Upper lobe of left lung (tissue), 6 donors: ENCODE data around the gene MUC6. TPM values are rescaled to one million over a fixed set of nuclear protein-coding genes. Genes with fewer than 3 reads are reported as not detected.

Experiments
- ATAC-seq, 2 donors: fragments of 200-7000 bp; cut with Tn5 transposase; one replicate each; pipeline ENCODE4 v1.9.1; 2022; ENCODE audit warnings: mild to moderate bottlenecking in 2 of 2, moderate library complexity in 2 of 2; ENCODE audit not compliant: low FRiP score in 2 of 2
- DNase-seq, 2 donors: peaks; one replicate each; pipeline ENCODE4 v3.0.0-alpha.2; 2019 to 2020
- H3K27ac ChIP-seq, 4 donors: fragments of 200-600 bp; sonication (generic); one replicate each; pipeline ENCODE4 v1.5.1; 2016 to 2019
- H3K27me3 ChIP-seq, 4 donors: fragments of 200-600 bp; sonication (generic); one replicate each; pipeline ENCODE4 v1.5.1; 2017 to 2019
- H3K36me3 ChIP-seq, 4 donors: fragments of 200-600 bp; sonication (generic); one replicate each; pipeline ENCODE4 v1.5.1; 2016 to 2019
- H3K4me1 ChIP-seq, 4 donors: fragments of 200-600 bp; sonication (generic); one replicate each; pipeline ENCODE4 v1.5.1; 2018 to 2019
- H3K4me3 ChIP-seq, 4 donors: fragments of 200-600 bp; sonication (generic); one replicate each; pipeline ENCODE4 v1.5.1; 2017 to 2019; ENCODE audit warnings: mild to moderate bottlenecking in 2 of 4, moderate library complexity in 1 of 4
- H3K9me3 ChIP-seq, 4 donors: fragments of 200-600 bp; sonication (generic); one replicate each; pipeline ENCODE4 v1.5.1; 2018 to 2019
- CTCF ChIP-seq, 6 experiments: fragments of 450-650 bp in 4 of 6; fragments of 200-600 bp in 2 of 6; sonication (generic) in 2 of 6; IDR thresholded peaks; one replicate each; pipeline ENCODE4 v1.5.1; 2016 to 2019; ENCODE audit warnings: antibody characterized with exemption in 6 of 6
- EP300 ChIP-seq, 4 donors: sonication (generic); formaldehyde crosslinking; IDR thresholded peaks; one replicate each; pipeline ENCODE4 v1.5.1; 2017; ENCODE audit warnings: antibody characterized with exemption in 4 of 4, control low read depth in 2 of 4
- POLR2A ChIP-seq, 4 donors: fragments of 450-650 bp; IDR thresholded peaks; one replicate each; pipeline ENCODE4 v1.5.1; 2016 to 2017; ENCODE audit warnings: antibody characterized with exemption in 4 of 4, mild to moderate bottlenecking in 2 of 4
- POLR2AphosphoS5 ChIP-seq, 2 donors: sonication (generic); formaldehyde crosslinking; IDR thresholded peaks; one replicate each; pipeline ENCODE4 v1.5.1; 2017; ENCODE audit warnings: antibody characterized with exemption in 2 of 2
- WGBS, 2 donors: methylation state at CpG; one replicate each; pipeline ENCODE4 v1.1.5; 2017 to 2018; 5-methylcytosine and 5-hydroxymethylcytosine counted together
- total RNA-seq, 6 donors: library from RNA; depleted of rRNA in 4 of 6; stranded (reverse); fragments of >200 nt in 4 of 6; gene quantifications; one replicate each; pipeline versions ENCODE4 v1.1.0 to v1.2.1, GENCODE V29; 2016 to 2021
- donor health status: DM: no; HTN: no; CAD: no; lungs with moderate emphysema.
- donor health status: DM: no; HTN: yes; CAD: no; lungs with severe emphysema.

The MUC6 gene
- total RNA-seq, 6 donors from 2014 or later, result 0.06 to 4.2 (median 0.51) TPM; not detected in 3

GRCh38 chr11:986270-986951 lies 50.1 kb downstream of the MUC6 start:
- H3K9me3 ChIP-seq, result no peaks in the 10 kb centered on the region
- no peaks in the 10 kb centered on the region for H3K27me3 ChIP-seq
- WGBS, 2 donors, result 70 to 77% methylated on average over 21 to 28 of the region's 28 CpGs
- peak overlapping the region in 1 of 4 donors; percentile 13 for H3K27ac ChIP-seq
- peak; percentile 50 to 87 for ATAC-seq
- H3K4me3 ChIP-seq, result no peak overlapping the region
- TF ChIP-seq POLR2A (IDR thresholded peaks at IDR 0.05), result no peak
- TF ChIP-seq EP300 (IDR thresholded peaks at IDR 0.05), result no peak
- TF ChIP-seq CTCF (IDR thresholded peaks at IDR 0.05), result no peak
- no peak for TF ChIP-seq POLR2AphosphoS5 (IDR thresholded peaks at IDR 0.05)
- peak in 1 of 2 donors; percentile 82 for DNase-seq
- H3K4me1 ChIP-seq, result peaks cover 4 to 29% (median 14%) of the 10 kb centered on the region in 4 donors
- peaks cover 30 to 92% (median 76%) of the 10 kb centered on the region in 4 donors for H3K36me3 ChIP-seq

- no peak for ATAC-seq
- WGBS, 2 donors, result 96% methylated on average over 9 to 20 of the region's 20 CpGs
- Histone ChIP-seq H3K27me3 (no peaks in the 10 kb centered on the region), H3K27ac (peak overlapping the region in 1 of 4 donors; percentile 13), H3K9me3 (no peaks in the 10 kb centered on the region), H3K4me3 (no peak overlapping the region), H3K36me3 (peaks cover 32 to 92% (median 73%) of the 10 kb centered on the region in 4 donors), H3K4me1 (peaks cover 4 to 32% (median 16%) of the 10 kb centered on the region in 4 donors)
- TF ChIP-seq POLR2A (IDR thresholded peaks at IDR 0.05) (no peak), CTCF (IDR thresholded peaks at IDR 0.05) (no peak), EP300 (IDR thresholded peaks at IDR 0.05) (no peak)
- DNase-seq, result no peak
Observed at GRCh38 chr11:985848-986247, 50.7 kb downstream of the MUC6 start.

GRCh38 chr11:985406-985805 lies 51.1 kb downstream of the MUC6 start:
- peaks cover 32 to 93% (median 70%) of the 10 kb centered on the region in 4 donors for H3K36me3 ChIP-seq
- H3K4me3 ChIP-seq, result no peak overlapping the region
- peak overlapping the region in 1 of 4 donors; percentile 13 for H3K27ac ChIP-seq
- H3K4me1 ChIP-seq, result peaks cover 4 to 32% (median 19%) of the 10 kb centered on the region in 4 donors
- peak; percentile 23 to 77 for ATAC-seq
- WGBS, 2 donors, result 78 to 81% methylated on average over 21 of the region's 21 CpGs
- no peaks in the 10 kb centered on the region for H3K9me3 ChIP-seq
- no peaks in the 10 kb centered on the region for H3K27me3 ChIP-seq
- peak in 1 of 2 donors; percentile 42 for DNase-seq
- no peak for TF ChIP-seq CTCF (IDR thresholded peaks at IDR 0.05)
- no peak for TF ChIP-seq EP300 (IDR thresholded peaks at IDR 0.05)
- no peak for TF ChIP-seq POLR2AphosphoS5 (IDR thresholded peaks at IDR 0.05)
- TF ChIP-seq POLR2A (IDR thresholded peaks at IDR 0.05), result no peak

GRCh38 chr11:984546-984945 lies 52.0 kb downstream of the MUC6 start:
- Histone ChIP-seq H3K36me3 (peaks cover 29 to 88% (median 62%) of the 10 kb centered on the region in 4 donors), H3K4me3 (no peak overlapping the region), H3K9me3 (no peaks in the 10 kb centered on the region), H3K27ac (no peak overlapping the region), H3K27me3 (no peaks in the 10 kb centered on the region), H3K4me1 (peaks cover 4 to 34% (median 19%) of the 10 kb centered on the region in 4 donors)
- no peak for ATAC-seq
- TF ChIP-seq POLR2AphosphoS5 (IDR thresholded peaks at IDR 0.05), result no peak
- WGBS, 2 donors, result 91 to 97% methylated on average over 12 to 15 of the region's 15 CpGs
- DNase-seq, result no peak

- no peak for TF ChIP-seq EP300 (IDR thresholded peaks at IDR 0.05)
- no peak for TF ChIP-seq CTCF (IDR thresholded peaks at IDR 0.05)
- TF ChIP-seq POLR2AphosphoS5 (IDR thresholded peaks at IDR 0.05), result no peak
- no peaks in the 10 kb centered on the region for H3K9me3 ChIP-seq
- H3K27me3 ChIP-seq, result no peaks in the 10 kb centered on the region
- DNase-seq (peak in 1 of 2 donors; percentile 75), ATAC-seq (no peak)
- H3K4me1 ChIP-seq, result peaks cover 4 to 39% (median 20%) of the 10 kb centered on the region in 4 donors
- WGBS, 2 donors, result 85 to 97% methylated on average over 8 to 14 of the region's 14 CpGs
- peaks cover 9 to 88% (median 61%) of the 10 kb centered on the region in 4 donors for H3K36me3 ChIP-seq
- H3K4me3 ChIP-seq, result no peak overlapping the region
- H3K27ac ChIP-seq, result peak overlapping the region in 2 of 4 donors; percentile 24 to 58
Observed at GRCh38 chr11:981764-982163, 54.8 kb downstream of the MUC6 start.
